NCI-H1930 (cell line): Measurements from ENCODE around the gene TMEM132D.
"Not testable (repeated sequence)": the region's sequence is repeated elsewhere in the genome, so short reads cannot be mapped to it uniquely, and the experiment has no call there.

Source experiments
- DNase-seq, 2 experiments: peaks; one replicate each; lab custom pipeline; 2025; lab: John Stamatoyannopoulos, UW

Gene TMEM132D

GRCh38 chr12:129064209-129064855 is 839.5 kb downstream of the TMEM132D start:
- no peak for DNase-seq

- DNase-seq, result no peak
Observed at GRCh38 chr12:129063600-129063999, 840.2 kb downstream of the TMEM132D start.

- no peak for DNase-seq
Observed at GRCh38 chr12:129053232-129053631, 850.6 kb downstream of the TMEM132D start.

GRCh38 chr12:129052373-129052772 is 851.5 kb downstream of the TMEM132D start:
- no peak for DNase-seq

GRCh38 chr12:129049917-129050316 is 853.9 kb downstream of the TMEM132D start:
- DNase-seq, result no peak

- DNase-seq, result not testable (repeated sequence)
Observed at GRCh38 chr12:129043334-129043733, 860.5 kb downstream of the TMEM132D start.

GRCh38 chr12:129036135-129036534 is 867.7 kb downstream of the TMEM132D start:
- DNase-seq, result no peak

- DNase-seq, result no peak
Observed at GRCh38 chr12:129034558-129035289, 869.1 kb downstream of the TMEM132D start.

GRCh38 chr12:129028844-129029243 is 875.0 kb downstream of the TMEM132D start:
- DNase-seq, result no peak

- no peak for DNase-seq
Observed at GRCh38 chr12:129025055-129025454, 878.8 kb downstream of the TMEM132D start.
